RWPE1 (cell line): ENCODE measurements around the gene CDK5R1.

Experiments
- CTCF ChIA-PET: fragments of 350-600 bp; sonication (Branson Sonifier 250); formaldehyde crosslinking; extraction: SDS; loops from one replicate; lab custom pipeline; 2021; lab: Yijun Ruan, JAX
- POLR2A ChIA-PET: fragments of 400-600 bp; formaldehyde crosslinking; extraction: SDS; loops from one replicate; lab custom pipeline; 2020; ENCODE audit warnings: antibody characterized with exemption; ENCODE audit not compliant: low non-redundant PET; lab: Yijun Ruan, JAX
- DNase-seq: peaks from one replicate; pipeline ENCODE4 v3.0.0; 2012; ENCODE audit warnings: low spot score
- H3K27ac ChIP-seq: fragments of 450-650 bp; 2 replicates; pipeline ENCODE4 v1.5.1; 2017
- TF ChIP-seq, protein P1 (sequence below): fragments of 450-650 bp; conservative IDR thresholded peaks from 2 replicates; pipeline ENCODE4 v1.5.1; 2017; ENCODE audit warnings: low read depth, mild to moderate bottlenecking

Gene CDK5R1

DNA sequence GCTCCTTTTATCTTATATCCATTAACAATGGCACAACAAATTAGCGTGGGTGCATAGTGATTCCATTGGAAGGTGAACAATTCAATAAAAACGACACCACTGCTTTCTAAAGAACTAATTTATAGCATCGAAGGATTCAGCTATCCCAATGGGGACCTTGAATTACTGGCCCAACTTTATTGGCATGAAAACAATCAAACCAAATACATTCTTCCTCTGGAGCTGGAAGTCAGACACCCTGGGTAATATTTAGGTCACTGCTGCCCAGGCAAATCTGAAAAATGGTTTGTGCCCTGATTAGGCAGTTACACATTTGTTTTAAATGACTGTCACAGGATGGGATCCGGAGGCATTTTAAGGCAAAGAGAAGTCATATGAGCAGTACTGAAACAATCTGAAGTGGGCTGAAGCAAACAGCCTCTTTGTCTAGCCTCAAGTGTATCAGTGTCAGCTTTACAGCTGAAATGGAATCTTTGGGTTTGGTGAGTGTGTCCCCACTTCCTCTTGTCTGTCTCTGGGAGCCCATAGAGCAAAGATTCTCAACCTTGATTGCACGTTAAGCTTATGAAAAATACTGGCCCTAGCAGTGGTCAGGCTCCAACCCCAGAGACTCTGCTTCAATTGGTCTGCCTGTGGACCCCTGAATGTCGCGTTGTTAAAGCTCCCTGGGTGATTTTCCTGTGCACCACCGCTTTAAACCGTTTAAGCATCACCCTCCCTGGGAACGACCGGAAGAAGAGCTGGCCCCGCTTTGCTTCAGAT, 30.3 kb downstream of the CDK5R1 start:
- TF ChIP-seq, protein P1, sequence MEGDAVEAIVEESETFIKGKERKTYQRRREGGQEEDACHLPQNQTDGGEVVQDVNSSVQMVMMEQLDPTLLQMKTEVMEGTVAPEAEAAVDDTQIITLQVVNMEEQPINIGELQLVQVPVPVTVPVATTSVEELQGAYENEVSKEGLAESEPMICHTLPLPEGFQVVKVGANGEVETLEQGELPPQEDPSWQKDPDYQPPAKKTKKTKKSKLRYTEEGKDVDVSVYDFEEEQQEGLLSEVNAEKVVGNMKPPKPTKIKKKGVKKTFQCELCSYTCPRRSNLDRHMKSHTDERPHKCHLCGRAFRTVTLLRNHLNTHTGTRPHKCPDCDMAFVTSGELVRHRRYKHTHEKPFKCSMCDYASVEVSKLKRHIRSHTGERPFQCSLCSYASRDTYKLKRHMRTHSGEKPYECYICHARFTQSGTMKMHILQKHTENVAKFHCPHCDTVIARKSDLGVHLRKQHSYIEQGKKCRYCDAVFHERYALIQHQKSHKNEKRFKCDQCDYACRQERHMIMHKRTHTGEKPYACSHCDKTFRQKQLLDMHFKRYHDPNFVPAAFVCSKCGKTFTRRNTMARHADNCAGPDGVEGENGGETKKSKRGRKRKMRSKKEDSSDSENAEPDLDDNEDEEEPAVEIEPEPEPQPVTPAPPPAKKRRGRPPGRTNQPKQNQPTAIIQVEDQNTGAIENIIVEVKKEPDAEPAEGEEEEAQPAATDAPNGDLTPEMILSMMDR: no peak
- ChIA-PET CTCF (no interaction called here), POLR2A (no interaction called here)
- H3K27ac ChIP-seq: no peak overlapping the region
- no peak for DNase-seq

DNA sequence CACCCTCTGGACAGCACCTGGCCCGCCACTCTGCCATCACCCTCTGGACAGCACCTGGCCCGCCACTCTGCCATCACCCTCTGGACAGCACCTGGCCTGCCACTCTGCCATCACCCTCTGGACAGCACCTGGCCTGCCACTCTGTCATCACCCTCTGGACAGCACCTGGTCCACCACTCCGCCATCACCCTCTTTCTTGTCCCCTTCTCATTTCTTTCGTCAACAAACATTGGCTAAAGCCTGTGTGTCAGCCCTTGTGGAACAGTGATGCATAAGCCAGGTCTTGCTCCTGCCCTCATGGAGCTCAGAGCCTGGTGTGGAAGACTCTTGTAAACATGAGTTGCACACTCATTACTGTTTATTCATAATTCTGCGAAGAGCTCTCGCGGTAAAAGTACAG, 31.2 kb downstream of the CDK5R1 start:
- ChIA-PET POLR2A (no interaction called here), CTCF (no interaction called here)
- H3K27ac ChIP-seq: no peak overlapping the region
- no peak for DNase-seq
- TF ChIP-seq, protein P1: no peak

DNA sequence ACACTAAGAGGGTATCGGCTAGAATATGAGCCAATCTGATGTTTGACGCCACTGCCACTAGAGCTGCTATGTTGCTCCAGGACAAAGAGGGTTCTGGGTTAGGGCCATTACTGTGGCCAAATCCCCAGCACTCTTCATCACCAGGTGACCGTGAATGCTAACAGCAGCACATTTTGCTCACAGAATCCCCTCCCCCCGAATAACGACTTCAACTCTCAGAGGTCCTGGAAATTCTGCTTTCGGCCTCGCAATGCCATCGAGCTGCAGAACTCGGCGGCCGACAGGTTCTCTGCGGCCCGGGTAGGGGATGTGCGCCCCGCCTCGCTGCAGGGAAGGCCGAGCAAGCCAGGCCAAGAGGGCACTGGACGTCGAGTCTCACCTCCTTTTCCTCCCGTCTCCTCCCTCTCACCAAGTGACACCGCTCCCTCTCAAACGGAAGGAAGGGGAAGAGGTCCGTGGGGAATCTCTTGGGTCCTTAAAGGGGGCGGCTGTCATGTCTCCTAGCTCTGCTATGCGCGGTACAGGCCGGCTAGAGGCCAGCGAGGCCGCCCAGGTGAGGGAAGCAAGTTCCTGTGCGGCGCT, 31.9 kb downstream of the CDK5R1 start:
- DNase-seq: no peak
- POLR2A ChIA-PET: no interaction called here
- CTCF ChIA-PET: no interaction called here
- peak overlapping the region; percentile 57 for H3K27ac ChIP-seq
- TF ChIP-seq, protein P1: no peak

DNA sequence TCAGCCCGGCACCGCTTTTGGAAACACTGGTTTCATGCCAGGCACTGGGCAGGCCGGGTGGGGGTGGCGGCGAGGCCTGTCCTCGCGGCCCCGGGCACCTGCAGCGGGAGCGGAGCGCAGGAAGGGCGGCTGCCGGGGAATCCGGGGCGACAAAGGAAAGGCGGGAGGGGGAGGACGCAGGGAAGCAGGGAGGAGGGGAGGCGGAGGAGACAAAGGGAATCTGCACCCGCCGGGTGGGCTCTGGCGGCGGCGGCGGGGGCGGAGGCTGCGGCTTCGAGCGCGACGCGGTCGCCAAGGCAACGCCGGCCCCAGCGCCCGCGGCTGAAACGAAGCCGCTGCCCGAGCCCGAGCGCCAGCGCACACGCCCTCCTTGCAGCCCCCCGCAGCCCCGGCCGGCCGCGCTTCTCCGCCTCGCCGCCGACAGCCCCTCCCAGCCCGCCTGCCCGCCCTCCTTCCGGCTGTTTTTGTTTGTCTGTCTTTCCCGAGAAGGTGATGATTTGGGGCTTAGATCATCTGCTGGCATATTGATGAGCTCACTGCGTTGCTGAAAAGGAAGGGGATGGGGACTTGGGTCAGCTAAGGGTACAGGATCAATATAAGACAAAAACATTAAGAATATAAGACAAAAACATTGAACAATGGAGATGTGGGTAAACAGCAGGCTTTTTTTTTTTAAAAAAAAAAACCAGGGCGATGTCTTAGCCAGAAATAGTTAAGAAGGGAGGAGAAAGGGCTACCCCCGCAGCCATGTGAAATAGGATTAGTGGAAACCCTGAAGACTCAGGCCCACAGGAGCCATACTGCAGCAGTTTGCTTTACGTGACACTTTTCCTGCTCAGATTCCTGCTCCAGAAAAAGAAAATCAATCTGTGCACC, 32.7 kb downstream of the CDK5R1 start:
- DNase-seq: peak; percentile 64
- H3K27ac ChIP-seq: peak overlapping the region; percentile 57
- ChIA-PET CTCF (interaction anchor here (0.7 kb wide), 1 partner anchor 267 kb away, joined by 4 read pairs; no protein-coding TSS in a partner anchor), POLR2A (no interaction called here)
- TF ChIP-seq, protein P1: no peak

DNA sequence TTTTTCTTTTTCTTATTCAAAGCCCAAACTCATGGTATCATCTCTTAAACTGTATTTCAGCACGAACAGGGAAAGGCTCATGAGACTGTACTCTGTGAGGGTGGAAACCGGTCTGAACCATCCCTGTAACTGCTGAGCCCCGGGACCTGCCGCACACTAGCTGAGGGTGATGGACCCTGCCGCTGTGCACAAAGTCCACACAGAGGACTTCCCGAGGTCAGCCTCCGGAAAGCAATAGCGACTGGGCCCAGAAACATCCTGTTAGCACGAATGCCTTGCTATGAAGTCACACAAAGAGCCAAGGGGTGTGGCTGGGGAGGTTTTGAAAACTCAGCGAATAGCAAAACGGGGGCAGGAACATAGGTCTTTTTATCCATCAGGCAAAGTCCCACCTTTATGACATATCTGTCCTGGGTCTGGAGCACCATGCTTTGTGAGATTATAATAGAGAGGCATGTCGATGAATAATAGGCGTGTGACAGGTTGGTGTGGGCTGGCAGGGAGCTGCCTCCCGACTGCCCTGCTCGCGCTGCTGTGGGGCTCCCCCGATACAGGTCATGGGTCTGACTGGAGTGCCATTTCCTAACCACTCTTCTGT, 33.4 kb downstream of the CDK5R1 start:
- DNase-seq: no peak
- TF ChIP-seq, protein P1: no peak
- peak overlapping the region; percentile 32 for H3K27ac ChIP-seq
- CTCF ChIA-PET: no interaction called here
- POLR2A ChIA-PET: no interaction called here

DNA sequence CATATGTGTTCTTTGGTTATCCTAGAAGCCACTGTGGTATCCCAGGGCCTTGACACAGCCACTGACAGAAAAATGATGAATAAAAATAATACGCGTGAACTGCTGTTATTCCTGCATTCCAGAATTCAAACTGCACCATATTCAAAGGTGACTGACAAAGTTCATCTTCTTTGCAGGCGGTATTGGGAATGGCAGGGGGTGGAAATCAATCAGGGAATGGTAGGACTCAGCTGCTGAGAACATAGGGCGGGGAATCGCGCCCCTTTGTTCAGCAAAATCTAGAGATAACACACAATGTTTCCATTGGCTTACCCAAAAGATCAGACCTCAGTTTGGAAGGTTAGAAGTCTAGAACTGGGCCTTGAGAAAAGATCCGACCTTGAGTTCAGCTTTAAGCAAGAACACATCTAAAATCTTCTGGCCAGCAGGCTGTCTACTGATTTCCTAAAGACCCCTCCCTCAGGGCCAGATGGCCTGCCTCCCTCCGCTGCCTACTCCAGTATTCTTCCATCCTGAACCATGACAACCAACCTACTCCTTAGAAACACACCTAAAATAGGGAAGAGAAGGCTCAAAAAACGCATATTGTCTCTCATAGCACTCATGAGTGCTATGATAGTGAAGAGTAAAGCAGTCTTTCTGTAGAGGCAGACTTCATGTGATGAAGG, 34.1 kb downstream of the CDK5R1 start:
- CTCF ChIA-PET: no interaction called here
- POLR2A ChIA-PET: no interaction called here
- DNase-seq: no peak
- TF ChIP-seq, protein P1: no peak
- no peak overlapping the region for H3K27ac ChIP-seq
